ENCODE measurements around the gene NUP42.
A peak's percentile ranks its signal among the peaks of the same experiment; 100 is the strongest.
"Not testable (repeated sequence)": the region's sequence is repeated elsewhere in the genome, so short reads cannot be mapped to it uniquely, and the experiment has no call there.

NUP42 gene

GRCh38 chr7:23191022-23191421 is 9.2 kb downstream of the NUP42 start:
- Histone ChIP-seq H3K23ac (ENCODE audit: low read length) (no peak overlapping the region), H3K14ac (ENCODE audit: low read length) (no peak overlapping the region), H3K4me2 (ENCODE audit: low read length) (no peak overlapping the region), H4K91ac (ENCODE audit: low read depth, low read length) (no peak overlapping the region), H3K4ac (ENCODE audit: low read depth, low read length) (no peak overlapping the region), H3K4me3 (ENCODE audit: low read depth, low read length) (no peak overlapping the region), H4K12ac (ENCODE audit: low read depth, low read length) (no peak overlapping the region), H3K4me1 (ENCODE audit: control insufficient read depth in 1 of 2, insufficient read depth in 2 of 2, low read length in 2 of 2) (no peaks in the 10 kb centered on the region), H3K18ac (ENCODE audit: low read length) (no peak overlapping the region), H2BK5ac (ENCODE audit: low read depth, low read length, poor library complexity) (no peak overlapping the region), H3K27me3 (ENCODE audit: insufficient read depth, low read length) (no peaks in the 10 kb centered on the region), H3K36me3 (ENCODE audit: control insufficient read depth in 1 of 2, insufficient read depth in 2 of 2, low read length in 2 of 2) (peaks cover 23 to 24% of the 10 kb centered on the region in 2 experiments), H3K9me3 (ENCODE audit: insufficient read depth, low read depth, low read length) (peaks cover 3% of the 10 kb centered on the region), H3K79me2 (ENCODE audit: control insufficient read depth, insufficient read depth, low read length, poor library complexity) (no peaks in the 10 kb centered on the region), H2AFZ (ENCODE audit: insufficient read depth, low read length, poor library complexity) (no peak overlapping the region), H3K27ac (ENCODE audit: low read depth, low read length) (no peak overlapping the region), H2BK12ac (ENCODE audit: low read length) (no peak overlapping the region), H2AK5ac (ENCODE audit: low read length) (no peak overlapping the region), H4K8ac (ENCODE audit: low read depth, low read length) (no peak overlapping the region), H2BK120ac (ENCODE audit: insufficient read depth, low read length, poor library complexity) (no peak overlapping the region), H3K79me1 (ENCODE audit: low read length) (no peaks in the 10 kb centered on the region), H3K9ac (ENCODE audit: low read length) (no peak overlapping the region)
- no CpG with 5 or more reads among the region's 2 CpGs for WGBS (ENCODE audit: extremely low coverage, insufficient coverage, insufficient read length)
- DNase-seq: no peak

GRCh38 chr7:23193650-23194227 is 11.9 kb downstream of the NUP42 start:
- not testable (repeated sequence) for H3K4me1 ChIP-seq (ENCODE audit: control insufficient read depth in 1 of 2, insufficient read depth in 2 of 2, low read length in 2 of 2); H3K27me3 ChIP-seq (ENCODE audit: insufficient read depth, low read length); H2BK12ac ChIP-seq (ENCODE audit: low read length); H3K4ac ChIP-seq (ENCODE audit: low read depth, low read length); H3K9ac ChIP-seq (ENCODE audit: low read length); H4K91ac ChIP-seq (ENCODE audit: low read depth, low read length); H2BK5ac ChIP-seq (ENCODE audit: low read depth, low read length, poor library complexity); DNase-seq; H3K18ac ChIP-seq (ENCODE audit: low read length); H2AK5ac ChIP-seq (ENCODE audit: low read length); H2AFZ ChIP-seq (ENCODE audit: insufficient read depth, low read length, poor library complexity); H3K9me3 ChIP-seq (ENCODE audit: insufficient read depth, low read depth, low read length); H3K79me2 ChIP-seq (ENCODE audit: control insufficient read depth, insufficient read depth, low read length, poor library complexity); H3K79me1 ChIP-seq (ENCODE audit: low read length); H2BK120ac ChIP-seq (ENCODE audit: insufficient read depth, low read length, poor library complexity); H3K14ac ChIP-seq (ENCODE audit: low read length); H3K23ac ChIP-seq (ENCODE audit: low read length); H3K4me2 ChIP-seq (ENCODE audit: low read length); H3K4me3 ChIP-seq (ENCODE audit: low read depth, low read length); H4K8ac ChIP-seq (ENCODE audit: low read depth, low read length); H3K27ac ChIP-seq (ENCODE audit: low read depth, low read length)
- no CpG with 5 or more reads among the region's 27 CpGs for WGBS (ENCODE audit: extremely low coverage, insufficient coverage, insufficient read length)
- Histone ChIP-seq H3K36me3 (ENCODE audit: control insufficient read depth in 1 of 2, insufficient read depth in 2 of 2, low read length in 2 of 2) (peaks cover 20 to 23% of the 10 kb centered on the region in 2 experiments), H4K12ac (ENCODE audit: low read depth, low read length) (peak overlapping the region; percentile 16)

GRCh38 chr7:23196306-23196705 is 14.5 kb downstream of the NUP42 start:
- no peak overlapping the region for H4K12ac ChIP-seq (ENCODE audit: low read depth, low read length)
- no peaks in the 10 kb centered on the region for H3K27me3 ChIP-seq (ENCODE audit: insufficient read depth, low read length)
- no peak overlapping the region for H3K14ac ChIP-seq (ENCODE audit: low read length)
- no peak overlapping the region for H4K91ac ChIP-seq (ENCODE audit: low read depth, low read length)
- H2BK5ac ChIP-seq (ENCODE audit: low read depth, low read length, poor library complexity): no peak overlapping the region
- H3K36me3 ChIP-seq (ENCODE audit: control insufficient read depth in 1 of 2, insufficient read depth in 2 of 2, low read length in 2 of 2): peaks cover 18 to 31% of the 10 kb centered on the region in 2 experiments
- no peaks in the 10 kb centered on the region for H3K4me1 ChIP-seq (ENCODE audit: control insufficient read depth in 1 of 2, insufficient read depth in 2 of 2, low read length in 2 of 2)
- H3K79me2 ChIP-seq (ENCODE audit: control insufficient read depth, insufficient read depth, low read length, poor library complexity): no peaks in the 10 kb centered on the region
- DNase-seq: no peak
- H3K18ac ChIP-seq (ENCODE audit: low read length): no peak overlapping the region
- no peak overlapping the region for H2BK120ac ChIP-seq (ENCODE audit: insufficient read depth, low read length, poor library complexity)
- H3K4ac ChIP-seq (ENCODE audit: low read depth, low read length): no peak overlapping the region
- no peak overlapping the region for H2BK12ac ChIP-seq (ENCODE audit: low read length)
- no peak overlapping the region for H2AFZ ChIP-seq (ENCODE audit: insufficient read depth, low read length, poor library complexity)
- no peak overlapping the region for H3K4me3 ChIP-seq (ENCODE audit: low read depth, low read length)
- H3K9me3 ChIP-seq (ENCODE audit: insufficient read depth, low read depth, low read length): peaks cover 3% of the 10 kb centered on the region
- H3K9ac ChIP-seq (ENCODE audit: low read length): no peak overlapping the region
- no CpG with 5 or more reads among the region's 5 CpGs for WGBS (ENCODE audit: extremely low coverage, insufficient coverage, insufficient read length)
- no peak overlapping the region for H3K27ac ChIP-seq (ENCODE audit: low read depth, low read length)
- H4K8ac ChIP-seq (ENCODE audit: low read depth, low read length): no peak overlapping the region
- no peaks in the 10 kb centered on the region for H3K79me1 ChIP-seq (ENCODE audit: low read length)
- H3K23ac ChIP-seq (ENCODE audit: low read length): no peak overlapping the region
- no peak overlapping the region for H3K4me2 ChIP-seq (ENCODE audit: low read length)
- H2AK5ac ChIP-seq (ENCODE audit: low read length): no peak overlapping the region

GRCh38 chr7:23197745-23198144 is 15.9 kb downstream of the NUP42 start:
- H3K9ac ChIP-seq (ENCODE audit: low read length); H3K23ac ChIP-seq (ENCODE audit: low read length); H3K79me1 ChIP-seq (ENCODE audit: low read length); H4K8ac ChIP-seq (ENCODE audit: low read depth, low read length); H3K4me3 ChIP-seq (ENCODE audit: low read depth, low read length); H3K79me2 ChIP-seq (ENCODE audit: control insufficient read depth, insufficient read depth, low read length, poor library complexity); H2AFZ ChIP-seq (ENCODE audit: insufficient read depth, low read length, poor library complexity); DNase-seq; H2BK5ac ChIP-seq (ENCODE audit: low read depth, low read length, poor library complexity); H4K12ac ChIP-seq (ENCODE audit: low read depth, low read length); H2AK5ac ChIP-seq (ENCODE audit: low read length); H3K4ac ChIP-seq (ENCODE audit: low read depth, low read length); H3K18ac ChIP-seq (ENCODE audit: low read length); H2BK120ac ChIP-seq (ENCODE audit: insufficient read depth, low read length, poor library complexity); H3K27me3 ChIP-seq (ENCODE audit: insufficient read depth, low read length); H3K9me3 ChIP-seq (ENCODE audit: insufficient read depth, low read depth, low read length); H3K14ac ChIP-seq (ENCODE audit: low read length); H3K4me1 ChIP-seq (ENCODE audit: control insufficient read depth in 1 of 2, insufficient read depth in 2 of 2, low read length in 2 of 2); H3K27ac ChIP-seq (ENCODE audit: low read depth, low read length); H2BK12ac ChIP-seq (ENCODE audit: low read length); H4K91ac ChIP-seq (ENCODE audit: low read depth, low read length); H3K4me2 ChIP-seq (ENCODE audit: low read length): not testable (repeated sequence)
- H3K36me3 ChIP-seq (ENCODE audit: control insufficient read depth in 1 of 2, insufficient read depth in 2 of 2, low read length in 2 of 2): peaks cover 16 to 26% of the 10 kb centered on the region in 2 experiments
- WGBS (ENCODE audit: extremely low coverage, insufficient coverage, insufficient read length): no CpG with 5 or more reads among the region's 5 CpGs

Data from trophoblast cell (in vitro differentiated cells and primary cell).